GM12865 (cell line): ENCODE measurements around the gene KRT9.

Experiments used
- DNase-seq: peaks from one replicate; pipeline ENCODE4 v3.0.0; 2010; ENCODE audit warnings: low read depth
- H3K4me3 ChIP-seq: 2 replicates; pipeline ENCODE4 v1.5.1; 2011; ENCODE audit warnings: mild to moderate bottlenecking, low read depth, low read length, control low read depth
- CTCF ChIP-seq: IDR thresholded peaks from 2 replicates; pipeline ENCODE4 v1.5.1; 2011; ENCODE audit warnings: low read length, control low read depth, low read depth, inconsistent platforms; ENCODE audit not compliant: insufficient read depth; ENCODE audit errors: missing control alignments

Gene KRT9

GRCh38 chr17:41537990-41538389, 33.9 kb downstream of the KRT9 start:
- no peak for TF ChIP-seq CTCF
- no peak for DNase-seq
- H3K4me3 ChIP-seq, result no peak overlapping the region

- H3K4me3 ChIP-seq, result no peak overlapping the region
- DNase-seq, result no peak
- no peak for TF ChIP-seq CTCF
Observed at GRCh38 chr17:41537614-41537954, 34.3 kb downstream of the KRT9 start.

- H3K4me3 ChIP-seq, result no peak overlapping the region
- TF ChIP-seq CTCF, result no peak
- DNase-seq, result no peak
Observed at GRCh38 chr17:41536741-41537613, 34.9 kb downstream of the KRT9 start.

GRCh38 chr17:41535764-41536481, 35.9 kb downstream of the KRT9 start:
- H3K4me3 ChIP-seq, result no peak overlapping the region
- no peak for DNase-seq
- TF ChIP-seq CTCF, result no peak

GRCh38 chr17:41534899-41535546, 36.8 kb downstream of the KRT9 start:
- TF ChIP-seq CTCF, result no peak
- H3K4me3 ChIP-seq, result no peak overlapping the region
- DNase-seq, result no peak

- no peak overlapping the region for H3K4me3 ChIP-seq
- no peak for TF ChIP-seq CTCF
- no peak for DNase-seq
Observed at GRCh38 chr17:41533613-41534012, 38.2 kb downstream of the KRT9 start.
